ENCODE data around the gene MZT2B. TPM values are rescaled to one million over a fixed set of nuclear protein-coding genes. Genes with fewer than 3 reads are reported as not detected.
"Not testable (repeated sequence)": the region's sequence is repeated elsewhere in the genome, so short reads cannot be mapped to it uniquely, and the experiment has no call there.

Gene MZT2B
- total RNA-seq, 3 donors from 2014 or later, result 91.0 to 99.9 (median 97.3) TPM

GRCh38 chr2:130181325-130181879 is 660 bp upstream of the MZT2B start, which contains the start of gene SMPD4:
SMPD4 (minus strand) TSS chr2:130181602; CDS start chr2:130176592, 5,010 bp downstream.
- DNase-seq (ENCODE audit: low spot score in 2 of 2), result peak; percentile 95 to 97
- peak within 1 kb of the TSS; percentile 91 to 92 for H3K27ac ChIP-seq
- no peaks in the 10 kb centered on the region for H3K27me3 ChIP-seq
- TF ChIP-seq POLR2A (IDR thresholded peaks at IDR 0.05) (peak; percentile 21), POLR2AphosphoS5 (IDR thresholded peaks at IDR 0.05) (peak in 2 of 3 donors; percentile 64 to 86), CTCF (IDR thresholded peaks at IDR 0.05) (no peak)
- H3K4me1 ChIP-seq, result peaks cover 0 to 7% of the 10 kb centered on the region in 2 donors
- no peaks in the 10 kb centered on the region for H3K9me3 ChIP-seq
- H3K4me3 ChIP-seq, result peak within 1 kb of the TSS; percentile 79 to 97 (median 93)
- H3K36me3 ChIP-seq, result no peaks in the 10 kb centered on the region
- intact Hi-C loops (cut with DNase I; ENCODE audit: low total_unique reads), result loop anchor here (10.0 kb wide), 1 partner anchor 1303 kb away; no protein-coding TSS in a partner anchor

- not testable (repeated sequence) for H3K9me3 ChIP-seq; H3K27me3 ChIP-seq; H3K36me3 ChIP-seq; DNase-seq (ENCODE audit: low spot score in 2 of 2); H3K4me1 ChIP-seq
- Histone ChIP-seq H3K27ac (peak overlapping the region in 1 of 2 donors; percentile 92), H3K4me3 (peak overlapping the region; percentile 79 to 97 (median 93))
- intact Hi-C loops (cut with DNase I; ENCODE audit: low total_unique reads), result loop anchor here (10.0 kb wide), 1 partner anchor 1302 kb away; no protein-coding TSS in a partner anchor
Measured at GRCh38 chr2:130182826-130183511, 907 bp downstream of the MZT2B start.

- H3K27me3 ChIP-seq, result no peaks in the 10 kb centered on the region
- DNase-seq (ENCODE audit: low spot score in 2 of 2), result no peak
- intact Hi-C loops (cut with DNase I; ENCODE audit: low total_unique reads), result loop anchor here (10.0 kb wide), 1 partner anchor 1301 kb away; no protein-coding TSS in a partner anchor
- peak overlapping the region in 1 of 2 donors; percentile 12 for H3K27ac ChIP-seq
- H3K36me3 ChIP-seq, result no peaks in the 10 kb centered on the region
- H3K4me1 ChIP-seq, result peaks cover 0 to 7% of the 10 kb centered on the region in 2 donors
- peak overlapping the region in 2 of 3 donors; percentile 79 to 97 for H3K4me3 ChIP-seq
- TF ChIP-seq POLR2A (IDR thresholded peaks at IDR 0.05) (no peak), POLR2AphosphoS5 (IDR thresholded peaks at IDR 0.05) (no peak), CTCF (IDR thresholded peaks at IDR 0.05) (no peak)
- no peaks in the 10 kb centered on the region for H3K9me3 ChIP-seq
Measured at GRCh38 chr2:130183512-130184373, 1.7 kb downstream of the MZT2B start.

GRCh38 chr2:130185436-130185835 is 3.4 kb downstream of the MZT2B start:
- TF ChIP-seq CTCF (IDR thresholded peaks at IDR 0.05) (no peak), POLR2AphosphoS5 (IDR thresholded peaks at IDR 0.05) (no peak), POLR2A (IDR thresholded peaks at IDR 0.05) (no peak)
- Histone ChIP-seq H3K36me3 (no peaks in the 10 kb centered on the region), H3K27me3 (no peaks in the 10 kb centered on the region), H3K27ac (no peak overlapping the region), H3K4me1 (peaks cover 0 to 5% of the 10 kb centered on the region in 2 donors), H3K4me3 (no peak overlapping the region), H3K9me3 (no peaks in the 10 kb centered on the region)
- intact Hi-C loops (cut with DNase I; ENCODE audit: low total_unique reads), result loop anchor here (10.0 kb wide), 1 partner anchor 1299 kb away; no protein-coding TSS in a partner anchor
- no peak for DNase-seq (ENCODE audit: low spot score in 2 of 2)

- intact Hi-C loops (cut with DNase I; ENCODE audit: low total_unique reads), result loop anchor here (10.0 kb wide), 1 partner anchor 1299 kb away; no protein-coding TSS in a partner anchor
- H3K9me3 ChIP-seq, result no peaks in the 10 kb centered on the region
- H3K36me3 ChIP-seq, result no peaks in the 10 kb centered on the region
- no peak for TF ChIP-seq POLR2AphosphoS5 (IDR thresholded peaks at IDR 0.05)
- no peak for TF ChIP-seq CTCF (IDR thresholded peaks at IDR 0.05)
- TF ChIP-seq POLR2A (IDR thresholded peaks at IDR 0.05), result no peak
- no peaks in the 10 kb centered on the region for H3K27me3 ChIP-seq
- no peak overlapping the region for H3K4me3 ChIP-seq
- H3K27ac ChIP-seq, result no peak overlapping the region
- no peaks in the 10 kb centered on the region for H3K4me1 ChIP-seq
- no peak for DNase-seq (ENCODE audit: low spot score in 2 of 2)
Measured at GRCh38 chr2:130185896-130186295, 3.8 kb downstream of the MZT2B start.
